Trophoblast cell (in vitro differentiated cells and primary cell): ENCODE measurements around the gene PLCG2.
"Not testable (repeated sequence)": the region's sequence is repeated elsewhere in the genome, so short reads cannot be mapped to it uniquely, and the experiment has no call there.

Experiments
- DNase-seq, 2 donors: peaks; one replicate each; pipeline ENCODE4 v3.0.0-alpha.2; 2016
- H2AFZ ChIP-seq: 2 replicates; pipeline ENCODE4 v1.6.1; 2013; ENCODE audit warnings: low read length, moderate library complexity, mild to moderate bottlenecking; ENCODE audit not compliant: insufficient read depth, poor library complexity
- H2AK5ac ChIP-seq: 2 replicates; pipeline ENCODE4 v1.6.1; 2013; ENCODE audit warnings: mild to moderate bottlenecking, low read length
- H2BK120ac ChIP-seq: 2 replicates; pipeline ENCODE4 v1.6.1; 2013; ENCODE audit warnings: low read length, mild to moderate bottlenecking, moderate library complexity; ENCODE audit not compliant: insufficient read depth, poor library complexity
- H2BK12ac ChIP-seq: 2 replicates; pipeline ENCODE4 v1.6.1; 2013; ENCODE audit warnings: mild to moderate bottlenecking, low read length, moderate library complexity
- H2BK5ac ChIP-seq: 2 replicates; pipeline ENCODE4 v1.6.1; 2013; ENCODE audit warnings: low read length, low read depth, moderate library complexity, mild to moderate bottlenecking; ENCODE audit not compliant: poor library complexity
- H3K14ac ChIP-seq: 2 replicates; pipeline ENCODE4 v1.6.1; 2013; ENCODE audit warnings: mild to moderate bottlenecking, low read length
- H3K18ac ChIP-seq: 2 replicates; pipeline ENCODE4 v1.6.1; 2013; ENCODE audit warnings: mild to moderate bottlenecking, low read length
- H3K23ac ChIP-seq: 2 replicates; pipeline ENCODE4 v1.6.1; 2013; ENCODE audit warnings: low read length
- H3K27ac ChIP-seq: 2 replicates; pipeline ENCODE4 v1.5.1; 2013; ENCODE audit warnings: low read depth, mild to moderate bottlenecking, inconsistent platforms, low read length, moderate library complexity
- H3K27me3 ChIP-seq: 2 replicates; pipeline ENCODE4 v1.6.1; 2013; ENCODE audit warnings: inconsistent platforms, mild to moderate bottlenecking, low read length, moderate library complexity; ENCODE audit not compliant: insufficient read depth
- H3K36me3 ChIP-seq, 2 experiments: 1 replicate in 1 of 2; 2 replicates in 1 of 2; pipeline ENCODE4 v1.6.1; 2013; ENCODE audit warnings: low read length in 2 of 2, mild to moderate bottlenecking in 2 of 2, moderate library complexity in 1 of 2; ENCODE audit not compliant: insufficient read depth in 2 of 2, control insufficient read depth in 1 of 2
- H3K4ac ChIP-seq: 2 replicates; pipeline ENCODE4 v1.6.1; 2013; ENCODE audit warnings: low read depth, mild to moderate bottlenecking, low read length, moderate library complexity
- H3K4me1 ChIP-seq, 2 experiments: 1 replicate in 1 of 2; 2 replicates in 1 of 2; pipeline ENCODE4 v1.6.1; 2013; ENCODE audit warnings: low read length in 2 of 2, mild to moderate bottlenecking in 2 of 2, moderate library complexity in 1 of 2; ENCODE audit not compliant: insufficient read depth in 2 of 2, control insufficient read depth in 1 of 2
- H3K4me2 ChIP-seq: 2 replicates; pipeline ENCODE4 v1.6.1; 2013; ENCODE audit warnings: inconsistent platforms, mild to moderate bottlenecking, low read length, moderate library complexity
- H3K4me3 ChIP-seq: 2 replicates; pipeline ENCODE4 v1.5.1; 2013; ENCODE audit warnings: mild to moderate bottlenecking, low read depth, low read length, inconsistent platforms
- H3K79me1 ChIP-seq: one replicate; pipeline ENCODE4 v1.6.1; 2013; ENCODE audit warnings: low read length
- H3K79me2 ChIP-seq: 2 replicates; pipeline ENCODE4 v1.6.1; 2013; ENCODE audit warnings: low read length, mild to moderate bottlenecking; ENCODE audit not compliant: control insufficient read depth, insufficient read depth, poor library complexity
- H3K9ac ChIP-seq: 2 replicates; pipeline ENCODE4 v1.6.1; 2013; ENCODE audit warnings: mild to moderate bottlenecking, low read length
- H3K9me3 ChIP-seq: 2 replicates; pipeline ENCODE4 v1.6.1; 2013; ENCODE audit warnings: low read depth, mild to moderate bottlenecking, control low read depth, inconsistent platforms, low read length; ENCODE audit not compliant: insufficient read depth
- H4K12ac ChIP-seq: 2 replicates; pipeline ENCODE4 v1.6.1; 2013; ENCODE audit warnings: low read depth, mild to moderate bottlenecking, low read length, moderate library complexity
- H4K8ac ChIP-seq: 2 replicates; pipeline ENCODE4 v1.6.1; 2013; ENCODE audit warnings: low read depth, mild to moderate bottlenecking, low read length, moderate library complexity
- H4K91ac ChIP-seq: one replicate; pipeline ENCODE4 v1.6.1; 2013; ENCODE audit warnings: low read depth, mild to moderate bottlenecking, low read length, moderate library complexity
- WGBS: extraction: QIAGEN DNeasy Blood & Tissue Kit; methylation state at CpG from one replicate; pipeline ENCODE4 v1.1.7; 2013; ENCODE audit warnings: missing lambda C conversion rate; ENCODE audit not compliant: insufficient read length, insufficient coverage; ENCODE audit errors: extremely low coverage; 5-methylcytosine and 5-hydroxymethylcytosine counted together

Gene PLCG2

DNA sequence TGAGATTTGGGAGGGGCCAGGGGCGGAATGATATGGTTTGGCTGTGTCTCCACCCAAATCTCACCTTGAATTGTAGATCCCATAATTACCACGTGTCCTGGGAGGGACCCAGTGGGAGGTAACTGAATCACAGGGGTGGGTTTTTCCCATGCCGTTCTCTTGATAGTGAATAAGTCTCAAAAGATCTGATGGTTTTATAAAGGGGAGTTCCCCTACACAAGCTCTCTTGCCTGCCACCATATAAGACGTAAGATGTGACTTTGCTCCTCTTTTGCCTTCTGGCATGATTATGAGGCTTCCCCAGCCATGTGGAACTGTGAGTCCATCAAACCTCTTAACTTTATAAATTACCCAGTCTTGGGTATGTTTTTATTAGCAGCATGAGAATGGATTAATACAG is 230.7 kb downstream of the PLCG2 start:
- WGBS, result no CpG with 5 or more reads among the region's 4 CpGs
- H3K27me3 ChIP-seq, H3K4me1 ChIP-seq, H3K23ac ChIP-seq, H3K36me3 ChIP-seq, H2AFZ ChIP-seq, H4K8ac ChIP-seq, H2BK12ac ChIP-seq, H3K79me1 ChIP-seq, H3K18ac ChIP-seq, H4K91ac ChIP-seq, H3K4ac ChIP-seq, H3K14ac ChIP-seq, H4K12ac ChIP-seq, H3K9ac ChIP-seq, H3K4me2 ChIP-seq, H3K79me2 ChIP-seq, H3K27ac ChIP-seq, H2BK5ac ChIP-seq, H3K4me3 ChIP-seq, DNase-seq, H2AK5ac ChIP-seq, H2BK120ac ChIP-seq: not testable (repeated sequence)
- peaks cover 12% of the 10 kb centered on the region for H3K9me3 ChIP-seq

DNA sequence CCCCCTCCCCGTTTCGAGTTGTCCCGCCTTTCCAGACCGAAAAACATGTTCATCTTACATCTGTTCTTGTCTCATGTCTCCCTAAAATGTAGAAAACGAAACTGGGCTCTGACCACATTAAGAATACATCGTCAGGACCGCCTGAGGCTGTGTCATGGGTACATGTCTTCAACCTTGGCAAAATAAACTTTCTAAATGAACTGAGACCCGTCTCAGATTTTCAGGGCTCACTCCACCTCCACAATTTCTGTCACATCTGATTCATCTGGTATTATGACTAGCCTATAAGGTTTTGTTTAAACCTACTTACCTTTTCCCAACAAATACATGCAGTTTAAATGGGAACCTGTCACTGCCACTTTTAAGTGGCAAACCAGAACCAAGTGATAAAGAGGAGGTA is 231.6 kb downstream of the PLCG2 start:
- no peaks in the 10 kb centered on the region for H3K79me1 ChIP-seq
- H3K36me3 ChIP-seq, result no peaks in the 10 kb centered on the region
- H2AFZ ChIP-seq, result no peak overlapping the region
- H3K9ac ChIP-seq, result no peak overlapping the region
- H3K27ac ChIP-seq, result no peak overlapping the region
- H4K91ac ChIP-seq, result no peak overlapping the region
- H3K9me3 ChIP-seq, result peaks cover 12% of the 10 kb centered on the region
- no peaks in the 10 kb centered on the region for H3K79me2 ChIP-seq
- DNase-seq, result no peak
- H3K4me2 ChIP-seq, result no peak overlapping the region
- no CpG with 5 or more reads among the region's 8 CpGs for WGBS
- no peak overlapping the region for H2BK120ac ChIP-seq
- H3K27me3 ChIP-seq, result no peaks in the 10 kb centered on the region
- no peak overlapping the region for H2BK12ac ChIP-seq
- no peak overlapping the region for H4K12ac ChIP-seq
- H3K4me3 ChIP-seq, result no peak overlapping the region
- no peak overlapping the region for H3K14ac ChIP-seq
- no peak overlapping the region for H3K23ac ChIP-seq
- H3K4me1 ChIP-seq, result no peaks in the 10 kb centered on the region
- H3K4ac ChIP-seq, result no peak overlapping the region
- H3K18ac ChIP-seq, result no peak overlapping the region
- no peak overlapping the region for H4K8ac ChIP-seq
- H2BK5ac ChIP-seq, result no peak overlapping the region
- no peak overlapping the region for H2AK5ac ChIP-seq

- whole genome bisulfite sequencing, result no CpG with 5 or more reads among the region's 32 CpGs
- no peaks in the 10 kb centered on the region for H3K36me3 ChIP-seq
Observed at GRCh38 chr16:82011199-82011641, 232.1 kb downstream of the PLCG2 start, which contains the start of gene SDR42E1. Gene SDR42E1, minus strand, starts transcription at chr16:82011470. Its CDS starts 10,612 bp downstream, at chr16:82000858.

More at GRCh38 chr16:82011199-82011641, 232.1 kb downstream of the PLCG2 start, which contains the start of gene SDR42E1:
- Histone ChIP-seq H3K4me2 (no peak within 1 kb of the TSS), H3K4me1 (no peaks in the 10 kb centered on the region), H3K79me1 (no peaks in the 10 kb centered on the region), H3K4ac (no peak within 1 kb of the TSS), H4K12ac (no peak within 1 kb of the TSS), H2BK12ac (no peak within 1 kb of the TSS), H3K27ac (no peak within 1 kb of the TSS), H3K23ac (no peak within 1 kb of the TSS), H4K8ac (no peak within 1 kb of the TSS), H3K18ac (no peak within 1 kb of the TSS), H3K4me3 (peak within 1 kb of the TSS; percentile 58), H2BK120ac (no peak within 1 kb of the TSS), H2AK5ac (no peak within 1 kb of the TSS), H3K14ac (no peak within 1 kb of the TSS), H2AFZ (no peak within 1 kb of the TSS), H4K91ac (no peak within 1 kb of the TSS), H3K27me3 (no peaks in the 10 kb centered on the region), H3K79me2 (no peaks in the 10 kb centered on the region), H2BK5ac (no peak within 1 kb of the TSS), H3K9ac (no peak within 1 kb of the TSS), H3K9me3 (peaks cover 12% of the 10 kb centered on the region)
- DNase-seq, result no peak
